ENCODE measurements around the gene SPTB.

Gene SPTB

DNA sequence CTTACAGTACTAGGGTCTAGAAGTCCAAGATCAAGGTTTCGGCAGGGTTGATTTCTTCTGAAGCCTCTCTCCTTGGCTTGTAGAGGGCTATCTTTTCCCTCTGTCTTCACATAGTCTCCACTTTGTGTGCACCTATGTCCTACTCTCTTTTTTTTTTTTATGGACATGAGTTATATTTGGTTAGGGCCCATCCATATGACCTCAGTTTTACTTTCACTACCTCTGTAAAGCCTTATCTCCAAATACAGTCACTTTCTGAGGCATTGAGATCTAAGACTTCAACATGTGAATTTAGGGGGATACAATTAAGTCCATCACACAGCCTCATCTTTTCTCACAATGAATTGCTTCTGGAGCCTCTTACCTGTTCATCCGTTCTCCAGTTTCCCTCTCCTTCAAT lies 5.9 kb upstream of the SPTB start:
- no peak for DNase-seq (ENCODE audit: low read depth in 2 of 2)

DNA sequence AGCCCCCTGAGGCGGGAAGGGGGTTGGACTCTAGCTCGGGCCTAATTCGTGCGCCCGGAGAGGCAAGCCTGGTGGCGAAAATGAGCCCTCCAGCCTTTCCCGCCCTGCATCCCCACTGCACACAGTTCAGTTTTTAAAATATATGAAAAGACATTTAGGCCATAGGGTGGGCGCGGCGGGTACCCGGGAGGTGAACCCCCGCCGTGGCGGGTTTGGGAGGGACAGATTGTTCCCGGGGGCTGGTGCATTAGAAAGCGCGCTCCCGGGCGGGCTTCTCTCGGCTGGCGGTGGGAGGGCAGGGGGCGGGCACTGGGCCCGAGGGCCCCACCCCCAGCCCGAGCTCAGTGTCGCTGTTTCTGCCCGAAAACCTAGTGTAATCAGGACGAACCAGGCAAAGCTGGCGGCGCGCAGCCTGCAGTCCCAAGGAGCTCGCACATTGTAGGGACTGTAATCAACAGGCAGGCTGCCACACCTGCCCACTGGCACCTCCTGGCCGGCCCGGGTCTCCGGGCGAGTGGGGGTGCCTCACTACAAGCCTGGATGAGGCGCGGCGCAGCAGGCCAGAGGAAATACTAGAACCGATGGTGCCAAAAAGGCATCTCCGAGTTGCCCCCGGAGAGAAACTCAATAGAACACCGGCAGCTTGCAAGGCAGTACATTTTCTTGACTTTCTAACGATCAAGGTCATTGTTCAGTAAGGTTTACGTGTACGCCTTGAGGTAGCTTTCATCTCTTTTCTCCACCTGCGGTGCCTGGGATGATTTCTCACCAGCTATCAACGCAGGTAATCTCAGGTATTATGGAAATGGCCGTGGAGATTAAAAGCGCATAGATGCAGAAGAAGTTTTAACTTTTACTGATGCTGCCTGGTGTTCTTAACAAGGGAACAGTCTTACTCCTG lies 764 bp upstream of the SPTB start:
- peak; percentile 8 to 48 for DNase-seq (ENCODE audit: low read depth in 2 of 2)

GRCh38 chr14:64878837-64879634 lies 671 bp downstream of the SPTB start:
- no peak for DNase-seq (ENCODE audit: low read depth in 2 of 2)

GRCh38 chr14:64877846-64878245 lies 1.9 kb downstream of the SPTB start:
- no peak for DNase-seq (ENCODE audit: low read depth in 2 of 2)

GRCh38 chr14:64875350-64875749 lies 4.4 kb downstream of the SPTB start:
- DNase-seq (ENCODE audit: low read depth in 2 of 2), result no peak

GRCh38 chr14:64873506-64874219 lies 6.0 kb downstream of the SPTB start:
- DNase-seq (ENCODE audit: low read depth in 2 of 2), result no peak

DNA sequence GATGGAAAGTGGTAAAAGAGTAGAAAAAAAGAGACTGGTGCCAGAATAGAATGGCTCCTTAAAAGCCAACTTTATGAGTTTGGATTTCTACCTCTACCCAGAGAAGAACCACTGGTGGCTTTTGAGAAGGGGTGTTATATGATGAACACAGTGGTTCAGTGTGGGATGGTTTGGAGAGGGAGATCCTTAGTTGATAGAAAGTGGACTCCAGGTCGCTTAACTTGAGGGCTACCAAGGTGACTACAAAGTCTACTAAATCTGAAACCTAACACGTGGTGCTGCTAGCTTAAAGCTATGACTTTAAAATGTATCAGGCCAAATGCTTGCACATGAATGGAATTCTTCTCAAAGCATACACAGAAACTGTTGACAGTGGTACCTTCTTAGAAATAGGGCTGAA lies 8.4 kb downstream of the SPTB start:
- no peak for DNase-seq (ENCODE audit: low read depth in 2 of 2)

DNA sequence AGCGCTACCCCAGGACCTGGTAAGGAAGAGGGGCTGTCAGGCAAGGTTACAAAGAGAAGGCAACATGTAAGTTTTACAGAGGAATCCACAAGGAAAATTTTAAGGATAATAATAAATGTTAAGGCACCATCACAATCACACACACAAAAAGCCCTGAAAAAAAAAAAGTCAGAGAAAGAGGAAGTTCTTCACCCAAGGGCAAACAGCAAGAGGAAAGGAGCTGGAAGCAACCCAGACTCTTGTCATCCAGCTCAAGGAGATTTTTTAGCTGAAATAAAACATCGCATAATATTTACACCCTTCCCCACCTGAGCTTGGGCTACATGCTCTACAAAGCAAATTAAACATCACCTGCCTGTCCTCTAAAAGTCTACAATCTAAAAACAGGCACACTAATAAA lies 9.5 kb downstream of the SPTB start:
- no peak for DNase-seq (ENCODE audit: low read depth in 2 of 2)

GRCh38 chr14:64868841-64869240 lies 10.9 kb downstream of the SPTB start:
- DNase-seq (ENCODE audit: low read depth in 2 of 2), result no peak

GRCh38 chr14:64868379-64868778 lies 11.3 kb downstream of the SPTB start:
- no peak for DNase-seq (ENCODE audit: low read depth in 2 of 2)

DNA sequence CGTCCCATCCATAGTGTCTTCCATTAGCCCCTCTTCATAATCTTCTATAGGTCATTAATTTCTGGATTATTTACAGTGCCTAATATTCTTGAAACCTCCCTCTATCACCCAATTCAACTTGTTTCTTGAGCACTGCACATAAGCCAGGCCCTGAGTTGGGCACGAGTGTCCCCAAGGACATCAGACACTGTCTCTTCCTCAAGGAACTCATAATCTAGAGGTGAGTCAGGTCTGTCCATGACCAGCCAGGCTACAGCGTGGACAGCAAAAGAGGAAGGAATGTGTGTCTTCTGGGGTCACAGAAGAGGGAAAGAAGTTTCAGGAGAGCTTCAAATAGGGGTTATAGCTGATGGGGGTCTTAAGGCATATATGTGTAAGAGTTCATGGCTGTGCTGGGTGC lies 12.5 kb downstream of the SPTB start:
- no peak for DNase-seq (ENCODE audit: low read depth in 2 of 2)

DNA sequence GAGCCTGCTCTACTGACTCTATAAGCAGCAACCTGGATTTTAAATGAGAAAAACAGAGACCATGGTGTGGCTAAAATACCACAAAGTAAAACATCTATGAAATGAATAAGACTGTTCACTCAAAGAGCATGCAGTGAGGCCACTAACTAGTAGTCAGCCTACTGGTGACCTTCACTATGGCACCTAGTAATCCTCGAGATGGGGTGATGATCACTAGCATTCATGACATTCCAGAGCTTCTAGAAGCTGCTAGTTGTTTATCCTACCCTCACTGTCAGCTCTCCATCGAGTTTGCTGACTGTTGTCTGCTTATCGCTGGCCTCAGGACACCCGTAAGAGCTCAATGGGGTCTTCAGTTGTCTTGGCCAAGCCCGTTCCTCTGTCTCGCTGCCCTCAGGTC lies 13.7 kb downstream of the SPTB start:
- DNase-seq (ENCODE audit: low read depth in 2 of 2), result no peak

GRCh38 chr14:64865109-64865508 lies 14.6 kb downstream of the SPTB start:
- DNase-seq (ENCODE audit: low read depth in 2 of 2), result no peak

- no peak for DNase-seq (ENCODE audit: low read depth in 2 of 2)
These were observed 15.4 kb downstream of the SPTB start for GRCh38 chr14:64864258-64864657.

GRCh38 chr14:64861916-64862315 lies 17.8 kb downstream of the SPTB start:
- no peak for DNase-seq (ENCODE audit: low read depth in 2 of 2)

- DNase-seq (ENCODE audit: low read depth in 2 of 2), result no peak
These were observed 19.7 kb downstream of the SPTB start for GRCh38 chr14:64860039-64860438.

DNA sequence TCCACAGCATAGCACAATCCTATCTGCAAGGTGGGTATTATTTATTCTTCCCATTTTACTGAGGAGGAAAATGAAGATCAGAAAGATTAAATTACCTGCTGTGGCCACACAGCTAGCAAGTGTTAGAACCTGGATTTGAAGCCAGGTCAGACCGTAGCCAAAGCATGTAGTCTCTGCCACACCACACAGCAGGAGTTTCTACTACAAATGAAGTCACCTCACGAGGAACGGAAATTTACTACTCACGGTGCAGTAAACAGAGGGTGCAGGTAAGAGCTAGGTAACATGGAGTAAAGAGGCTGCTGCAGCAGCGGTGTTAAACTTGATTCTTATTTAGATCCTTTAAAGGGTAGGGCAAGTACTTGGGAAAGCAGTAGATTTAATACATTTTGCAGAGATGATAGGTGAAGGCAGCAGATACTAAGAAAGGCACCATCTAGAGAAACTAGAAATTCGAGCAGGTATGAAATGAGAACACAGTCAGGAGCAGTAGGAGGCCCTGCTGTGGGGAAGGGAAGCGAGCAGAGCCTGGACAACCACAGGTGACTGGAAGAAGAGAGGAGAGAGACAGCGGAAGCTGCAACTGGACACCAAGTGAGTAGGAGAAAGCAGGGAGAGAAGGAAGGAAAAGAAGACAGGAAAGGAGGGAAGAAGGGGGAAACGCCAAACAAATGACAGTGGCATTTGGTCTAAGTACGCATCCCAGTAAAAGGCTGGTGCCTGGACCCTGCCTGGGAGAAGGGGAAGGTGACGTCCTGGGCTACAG lies 21.5 kb downstream of the SPTB start:
- DNase-seq (ENCODE audit: low read depth in 2 of 2), result no peak

DNA sequence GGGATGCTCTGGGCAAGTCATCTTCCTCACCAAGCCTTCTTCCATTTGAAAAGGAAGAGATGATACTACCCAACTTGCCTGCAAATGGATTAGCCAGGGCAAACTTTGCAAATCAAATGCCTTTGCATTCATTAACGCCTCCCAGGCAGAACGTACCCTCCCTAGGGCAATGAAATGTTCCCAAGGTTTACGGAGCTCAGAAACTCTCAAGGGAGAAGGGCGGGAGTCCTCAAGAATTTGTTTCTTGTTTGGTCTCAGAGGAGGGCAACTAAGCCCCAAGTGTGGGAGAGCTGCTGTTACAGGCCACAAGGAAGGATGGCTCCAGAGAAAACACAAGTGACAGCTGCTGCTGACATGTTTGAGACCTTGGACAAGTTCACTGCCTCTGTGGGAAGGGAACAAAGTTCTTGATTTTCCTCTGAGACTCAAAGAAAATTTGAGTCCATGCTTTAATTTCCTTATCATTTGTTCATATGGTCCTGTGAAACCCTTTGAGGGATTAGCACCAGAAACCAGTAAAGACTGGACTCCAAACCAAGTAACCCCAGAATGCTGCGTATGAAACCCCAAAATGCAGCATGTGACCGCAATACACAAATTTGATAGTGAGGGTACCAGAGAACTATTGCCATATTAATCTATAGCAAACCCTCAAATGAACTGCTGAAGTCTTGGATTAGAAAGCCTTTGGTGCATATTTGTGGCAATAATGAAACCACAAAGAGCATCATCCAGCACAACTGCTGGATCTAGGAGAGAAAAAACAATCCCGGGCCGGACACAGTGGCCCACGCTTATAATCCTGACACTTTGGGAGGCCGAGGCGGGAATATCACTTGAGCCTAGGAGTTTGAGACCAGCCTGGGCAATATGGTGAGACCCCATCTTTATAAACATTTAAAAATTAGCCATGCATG lies 22.9 kb downstream of the SPTB start:
- no peak for DNase-seq (ENCODE audit: low read depth in 2 of 2)

DNA sequence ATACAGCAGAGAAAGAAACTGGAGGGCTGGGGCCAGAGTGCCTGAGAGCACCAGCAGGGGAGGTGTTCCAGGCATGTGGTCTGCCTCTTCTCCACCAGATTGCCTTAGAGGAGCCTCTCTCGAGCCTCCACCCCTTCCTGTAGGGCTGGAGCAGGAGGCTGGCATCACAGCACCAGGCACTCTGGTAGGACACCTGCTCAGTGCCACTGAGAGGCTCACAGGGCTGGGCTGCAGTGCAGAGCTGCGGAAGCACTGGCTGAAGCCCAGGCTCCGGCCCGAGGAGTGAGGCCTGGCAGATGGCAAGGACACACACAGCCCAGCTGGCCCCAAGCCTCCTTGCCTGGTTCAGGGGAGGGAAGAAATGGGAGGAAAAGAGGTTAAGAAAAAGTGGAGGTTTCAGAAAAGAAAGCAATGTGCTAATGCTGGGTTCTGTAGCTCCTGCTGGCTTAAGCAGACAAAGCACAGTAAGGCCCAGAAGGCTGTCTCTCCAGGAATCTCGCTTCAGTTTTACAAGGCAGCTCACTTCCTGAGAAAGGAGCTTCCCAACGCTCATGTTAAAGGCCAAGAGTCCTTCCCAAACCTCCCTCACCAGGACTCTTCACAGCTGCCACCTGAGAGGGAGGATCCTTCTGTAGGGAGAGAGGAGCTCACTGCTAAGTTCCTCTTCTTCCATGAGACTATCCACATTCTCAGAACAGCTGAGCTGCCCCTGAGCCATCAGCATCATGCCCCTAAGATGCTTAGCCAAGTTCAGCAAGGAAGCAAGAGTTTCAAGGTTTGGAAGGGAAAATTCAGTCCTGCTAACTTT lies 23.8 kb downstream of the SPTB start:
- DNase-seq (ENCODE audit: low read depth in 2 of 2), result no peak

All from stimulated activated CD8-positive, alpha-beta memory T cell treated with anti-CD3 and anti-CD28 coated beads, Interleukin-7, amount 100 ng/mL, for 4 hours (primary cell).